ENCODE results near the gene C13orf46.

- TF ChIP-seq CTCF (conservative IDR thresholded peaks at IDR 0.05 in 1 of 2, IDR thresholded peaks at IDR 0.05 in 1 of 2; ENCODE audit: low read depth in 1 of 2, low read length in 2 of 2) (no peak), EZH2 (IDR thresholded peaks at IDR 0.05; ENCODE audit: low read length, missing control alignments) (no peak)
These were observed 8.4 kb upstream of the C13orf46 start for GRCh38 chr13:113982296-113982661.

Measured in fibroblast of lung (primary cell).